ENCODE data around the gene RCCD1.

The RCCD1 gene

GRCh38 chr15:90968434-90968833 is 13.8 kb downstream of the RCCD1 start:
- DNase-seq, result no peak

GRCh38 chr15:90970274-90970673 is 15.6 kb downstream of the RCCD1 start:
- no peak for DNase-seq

GRCh38 chr15:90972133-90972532 is 17.4 kb downstream of the RCCD1 start:
- DNase-seq, result no peak

GRCh38 chr15:90974216-90974615 is 19.5 kb downstream of the RCCD1 start:
- DNase-seq, result no peak

GRCh38 chr15:90979582-90979981 is 24.9 kb downstream of the RCCD1 start:
- DNase-seq, result no peak

GRCh38 chr15:90981681-90982080 is 27.0 kb downstream of the RCCD1 start:
- no peak for DNase-seq

GRCh38 chr15:90982135-90982534 is 27.5 kb downstream of the RCCD1 start:
- no peak for DNase-seq

- DNase-seq, result no peak
Observed at GRCh38 chr15:90986790-90987507, 32.3 kb downstream of the RCCD1 start.

- DNase-seq, result no peak
Observed at GRCh38 chr15:90987561-90988141, 33.0 kb downstream of the RCCD1 start.

- peak; percentile 6 for DNase-seq
Observed at GRCh38 chr15:90988296-90988695, 33.6 kb downstream of the RCCD1 start.

GRCh38 chr15:90989040-90989768 is 34.5 kb downstream of the RCCD1 start:
- peak; percentile 9 for DNase-seq

GRCh38 chr15:90990446-90990845 is 35.8 kb downstream of the RCCD1 start:
- DNase-seq, result no peak

GRCh38 chr15:90991587-90992285 is 37.1 kb downstream of the RCCD1 start:
- no peak for DNase-seq

GRCh38 chr15:90994059-90994416 is 39.4 kb downstream of the RCCD1 start:
- no peak for DNase-seq

- DNase-seq, result peak; percentile 97
Observed at GRCh38 chr15:90994417-90995311, 40.0 kb downstream of the RCCD1 start, which contains the start of gene PRC1. PRC1 (minus strand) TSS chr15:90994535; CDS start chr15:90994417, 118 bp downstream.

- no peak for DNase-seq
Observed at GRCh38 chr15:90998737-90999136, 44.1 kb downstream of the RCCD1 start.

GRCh38 chr15:91001209-91001608 is 46.5 kb downstream of the RCCD1 start:
- no peak for DNase-seq

- no peak for DNase-seq
Observed at GRCh38 chr15:91007266-91007665, 52.6 kb downstream of the RCCD1 start.
